MM.1S (cell line): ENCODE data around the gene VSTM2L.

ENCODE experiments used
- DNase-seq: peaks from one replicate; pipeline ENCODE4 v3.0.0-alpha.2; 2015
- H2AFZ ChIP-seq: fragments of 300-600 bp; sonication (generic); 2 replicates; pipeline ENCODE4 v1.6.0; 2016; ENCODE audit warnings: antibody characterized with exemption, low read length
- H3F3A ChIP-seq: fragments of 300-600 bp; sonication (generic); 2 replicates; pipeline ENCODE4 v1.6.1; 2016; ENCODE audit warnings: mild to moderate bottlenecking, antibody characterized with exemption, low read length, moderate library complexity, mixed read lengths; ENCODE audit not compliant: insufficient read depth
- H3K27ac ChIP-seq: fragments of 300-600 bp; sonication (generic); 2 replicates; pipeline ENCODE4 v1.5.1; 2016; ENCODE audit warnings: mild to moderate bottlenecking, low read length
- H3K27me3 ChIP-seq: fragments of 300-600 bp; sonication (generic); replicated peaks from 2 replicates; pipeline ENCODE4 v1.6.0; 2016; ENCODE audit warnings: low read length; ENCODE audit not compliant: insufficient read depth
- H3K36me3 ChIP-seq: fragments of 300-600 bp; sonication (generic); replicated peaks from 2 replicates; pipeline ENCODE4 v1.6.1; 2016; ENCODE audit warnings: mild to moderate bottlenecking, low read length, mixed read lengths; ENCODE audit not compliant: insufficient read depth
- H3K4me1 ChIP-seq: fragments of 300-600 bp; sonication (generic); 2 replicates; pipeline ENCODE4 v1.6.1; 2016; ENCODE audit warnings: low read length, mixed read lengths
- H3K4me2 ChIP-seq: fragments of 300-600 bp; sonication (generic); 2 replicates; pipeline ENCODE4 v1.6.0; 2016; ENCODE audit warnings: low read depth, low read length
- H3K4me3 ChIP-seq: fragments of 300-600 bp; sonication (generic); 2 replicates; pipeline ENCODE4 v1.5.1; 2016; ENCODE audit warnings: low read length, mixed read lengths
- H3K79me2 ChIP-seq: fragments of 300-600 bp; sonication (generic); 2 replicates; pipeline ENCODE4 v1.6.1; 2016; ENCODE audit warnings: mixed run types, low read length, mixed read lengths
- H3K9ac ChIP-seq: fragments of 300-600 bp; sonication (generic); 2 replicates; pipeline ENCODE4 v1.6.1; 2016; ENCODE audit warnings: low read length, mixed read lengths
- H3K9me2 ChIP-seq: fragments of 300-600 bp; sonication (generic); replicated peaks from 2 replicates; pipeline ENCODE4 v1.6.1; 2016; ENCODE audit warnings: mild to moderate bottlenecking, low read length, mixed read lengths; ENCODE audit not compliant: insufficient read depth
- H3K9me3 ChIP-seq: fragments of 300-600 bp; sonication (generic); replicated peaks from 2 replicates; pipeline ENCODE4 v1.6.1; 2016; ENCODE audit warnings: mild to moderate bottlenecking, low read length, mixed read lengths; ENCODE audit not compliant: insufficient read depth
- H4K20me1 ChIP-seq: fragments of 300-600 bp; sonication (generic); 2 replicates; pipeline ENCODE4 v1.6.1; 2016; ENCODE audit warnings: mild to moderate bottlenecking, low read length, moderate library complexity, mixed read lengths; ENCODE audit not compliant: insufficient read depth
- EZH2 ChIP-seq: fragments of 300-600 bp; sonication (generic); optimal IDR thresholded peaks from 2 replicates; pipeline ENCODE3; 2017; ENCODE audit warnings: low read depth, mild to moderate bottlenecking, antibody characterized with exemption, low read length, mixed read lengths
- EZH2phosphoT487 ChIP-seq: fragments of 300-600 bp; sonication (generic); IDR thresholded peaks from 2 replicates; pipeline ENCODE4 v1.6.1; 2018; ENCODE audit warnings: antibody characterized with exemption, low read length
- TF ChIP-seq, protein P1 (sequence below): fragments of 300-600 bp; sonication (generic); IDR thresholded peaks from 2 replicates; pipeline ENCODE4 v1.5.1; 2016; ENCODE audit warnings: antibody characterized with exemption, low read length, mixed read lengths

VSTM2L gene

DNA sequence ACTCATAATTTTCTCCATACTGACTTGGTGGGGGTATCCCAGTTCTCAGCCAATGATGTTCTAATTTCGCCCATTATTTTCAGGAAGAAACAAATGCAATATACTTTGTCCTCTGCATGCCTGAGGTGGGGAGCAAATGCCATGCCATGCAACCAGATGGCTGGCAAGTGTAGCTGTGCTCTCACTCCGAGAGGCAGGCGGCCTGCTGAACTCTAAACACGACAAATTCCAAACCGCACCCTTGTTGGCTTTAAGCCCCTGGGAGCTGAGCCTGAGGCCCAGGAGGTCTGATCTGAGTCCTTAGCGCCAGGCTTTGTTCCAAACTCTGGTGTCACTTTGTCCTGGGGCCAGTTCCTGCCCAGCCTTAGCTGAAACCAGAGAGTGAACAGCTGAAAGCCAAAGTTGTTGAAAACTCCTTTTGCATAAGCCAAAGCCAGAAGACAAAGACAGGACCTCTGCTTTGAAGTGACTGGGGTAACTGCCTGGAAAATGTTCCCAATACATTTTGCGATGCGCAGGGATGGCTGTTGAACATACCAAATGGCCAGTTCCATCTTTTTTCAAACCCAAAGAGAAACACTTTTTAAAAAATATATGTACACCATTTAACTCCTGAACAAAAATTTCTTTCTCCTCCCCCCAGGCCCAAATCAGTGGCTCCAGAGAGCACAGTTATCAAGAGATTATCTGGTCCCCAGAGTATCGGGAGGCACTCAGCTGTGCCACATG, 84.1 kb downstream of the VSTM2L start:
- H3K9me2 ChIP-seq = no peaks in the 10 kb centered on the region
- no peak overlapping the region for H2AFZ ChIP-seq
- H4K20me1 ChIP-seq = no peaks in the 10 kb centered on the region
- H3K27me3 ChIP-seq = no peaks in the 10 kb centered on the region
- no peaks in the 10 kb centered on the region for H3K9me3 ChIP-seq
- H3F3A ChIP-seq = peaks cover 21% of the 10 kb centered on the region
- H3K4me1 ChIP-seq = peaks cover 27% of the 10 kb centered on the region
- no peak overlapping the region for H3K4me3 ChIP-seq
- H3K79me2 ChIP-seq = no peaks in the 10 kb centered on the region
- TF ChIP-seq, protein P1, sequence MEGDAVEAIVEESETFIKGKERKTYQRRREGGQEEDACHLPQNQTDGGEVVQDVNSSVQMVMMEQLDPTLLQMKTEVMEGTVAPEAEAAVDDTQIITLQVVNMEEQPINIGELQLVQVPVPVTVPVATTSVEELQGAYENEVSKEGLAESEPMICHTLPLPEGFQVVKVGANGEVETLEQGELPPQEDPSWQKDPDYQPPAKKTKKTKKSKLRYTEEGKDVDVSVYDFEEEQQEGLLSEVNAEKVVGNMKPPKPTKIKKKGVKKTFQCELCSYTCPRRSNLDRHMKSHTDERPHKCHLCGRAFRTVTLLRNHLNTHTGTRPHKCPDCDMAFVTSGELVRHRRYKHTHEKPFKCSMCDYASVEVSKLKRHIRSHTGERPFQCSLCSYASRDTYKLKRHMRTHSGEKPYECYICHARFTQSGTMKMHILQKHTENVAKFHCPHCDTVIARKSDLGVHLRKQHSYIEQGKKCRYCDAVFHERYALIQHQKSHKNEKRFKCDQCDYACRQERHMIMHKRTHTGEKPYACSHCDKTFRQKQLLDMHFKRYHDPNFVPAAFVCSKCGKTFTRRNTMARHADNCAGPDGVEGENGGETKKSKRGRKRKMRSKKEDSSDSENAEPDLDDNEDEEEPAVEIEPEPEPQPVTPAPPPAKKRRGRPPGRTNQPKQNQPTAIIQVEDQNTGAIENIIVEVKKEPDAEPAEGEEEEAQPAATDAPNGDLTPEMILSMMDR = no peak
- no peak for TF ChIP-seq EZH2phosphoT487
- no peak for TF ChIP-seq EZH2
- no peak overlapping the region for H3K4me2 ChIP-seq
- no peak overlapping the region for H3K9ac ChIP-seq
- DNase-seq = no peak
- H3K27ac ChIP-seq = no peak overlapping the region
- no peaks in the 10 kb centered on the region; the same call in 1 of the 2 replicates for H3K36me3 ChIP-seq

DNA sequence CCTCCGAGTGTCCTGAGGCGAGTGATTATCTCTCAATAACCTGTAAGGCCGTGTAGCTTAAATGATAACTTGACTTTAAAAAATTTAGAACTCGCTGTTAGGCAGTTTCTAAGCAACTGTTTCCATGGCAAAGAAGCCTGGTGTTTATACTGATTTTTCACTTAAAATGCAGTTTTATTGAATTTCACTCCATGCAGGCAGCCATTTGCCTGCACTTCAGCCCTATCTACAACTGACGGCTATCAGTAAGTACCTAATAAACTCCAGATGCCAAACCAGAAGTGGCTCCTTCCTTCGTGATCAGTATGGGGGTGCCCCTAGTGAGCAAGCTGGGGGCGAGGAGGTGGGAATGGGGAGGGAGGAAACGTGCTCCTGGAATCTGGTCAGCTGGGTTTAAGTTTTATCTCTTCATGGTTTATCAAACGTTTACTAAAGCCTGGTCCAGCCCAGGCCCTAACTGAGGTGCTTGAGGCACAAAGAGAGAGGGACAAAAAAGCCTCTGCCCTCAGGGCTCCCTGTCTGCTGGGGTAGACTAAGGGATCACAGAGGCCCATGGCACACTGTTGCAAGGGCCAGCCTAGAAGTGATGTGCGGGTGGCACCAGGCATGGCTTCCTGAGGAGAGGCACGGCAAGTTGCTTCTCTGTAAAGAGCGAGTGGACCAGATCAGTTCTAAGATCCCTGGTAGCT, 84.8 kb downstream of the VSTM2L start:
- Histone ChIP-seq H3K4me1 (peaks cover 35% of the 10 kb centered on the region), H3K9me2 (no peaks in the 10 kb centered on the region), H3K36me3 (no peaks in the 10 kb centered on the region; the same call in 1 of the 2 replicates), H3K9me3 (no peaks in the 10 kb centered on the region), H3F3A (peaks cover 21% of the 10 kb centered on the region), H3K4me3 (no peak overlapping the region), H2AFZ (no peak overlapping the region), H3K9ac (no peak overlapping the region), H3K27me3 (no peaks in the 10 kb centered on the region), H3K79me2 (no peaks in the 10 kb centered on the region), H3K4me2 (no peak overlapping the region), H3K27ac (no peak overlapping the region), H4K20me1 (no peaks in the 10 kb centered on the region)
- no peak for DNase-seq
- TF ChIP-seq, protein P1 = no peak
- TF ChIP-seq EZH2 (no peak), EZH2phosphoT487 (no peak)

DNA sequence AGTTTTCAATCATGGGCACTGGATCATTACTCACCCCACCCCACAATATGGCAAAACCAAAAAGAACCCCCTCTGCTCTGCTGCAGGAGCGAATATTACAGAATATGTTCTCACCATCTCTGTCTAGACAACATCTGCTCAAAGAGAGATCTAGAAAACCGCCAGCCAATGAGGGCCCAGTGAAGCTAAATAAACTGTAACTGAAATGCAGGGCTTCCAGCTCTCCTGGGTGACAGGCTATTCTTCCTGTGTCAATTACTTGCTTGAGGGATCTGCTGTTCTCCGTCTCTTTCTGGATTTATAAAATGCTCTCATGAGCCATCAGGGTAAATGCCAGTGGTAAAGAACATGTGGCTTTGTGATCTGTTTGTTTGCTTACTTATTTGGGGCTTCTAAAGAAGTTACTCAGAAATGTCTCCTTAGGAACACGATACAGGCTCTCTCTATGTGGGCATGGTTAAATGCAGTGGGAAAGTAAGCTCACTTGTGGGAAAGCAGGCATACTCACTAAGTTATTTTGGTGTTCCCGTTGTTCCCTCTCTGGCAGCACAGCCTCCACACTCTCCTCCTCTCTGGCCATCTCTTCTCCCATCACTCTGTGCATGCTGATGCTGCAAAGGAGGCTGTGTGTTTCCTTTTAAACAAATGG, 85.5 kb downstream of the VSTM2L start:
- Histone ChIP-seq H3K4me2 (no peak overlapping the region), H3K4me1 (peaks cover 36% of the 10 kb centered on the region), H3K9me2 (no peaks in the 10 kb centered on the region), H3K4me3 (no peak overlapping the region), H3K79me2 (no peaks in the 10 kb centered on the region), H3F3A (peaks cover 21% of the 10 kb centered on the region), H3K36me3 (no peaks in the 10 kb centered on the region; the same call in 1 of the 2 replicates), H3K27me3 (no peaks in the 10 kb centered on the region), H3K27ac (no peak overlapping the region), H4K20me1 (no peaks in the 10 kb centered on the region), H3K9me3 (no peaks in the 10 kb centered on the region), H2AFZ (no peak overlapping the region), H3K9ac (no peak overlapping the region)
- DNase-seq = no peak
- TF ChIP-seq, protein P1 = no peak
- TF ChIP-seq EZH2phosphoT487 (no peak), EZH2 (no peak)
